Activated B cell treated with CpG ODN at 0.5 μM for 24 hours (primary cell): ENCODE measurements around the gene MED27. TPM values are rescaled to one million over a fixed set of nuclear protein-coding genes. Genes with fewer than 3 reads are reported as not detected.

ENCODE experiments used
- ATAC-seq: fragments of 200-7000 bp; cut with Tn5 transposase; one replicate; pipeline ENCODE4 v1.10.0; 2021; ENCODE audit warnings: low read depth, mild to moderate bottlenecking, moderate library complexity
- CTCF ChIA-PET: fragments of 350-600 bp; sonication (Branson Sonifier 250); formaldehyde crosslinking; loops from one replicate; lab custom pipeline; 2021; ENCODE audit warnings: antibody characterized with exemption; lab: Charles Lee
- POLR2A ChIA-PET: fragments of 350-600 bp; sonication (Branson Sonifier 250); formaldehyde crosslinking; loops from one replicate; lab custom pipeline; 2021; ENCODE audit warnings: antibody characterized with exemption; lab: Charles Lee
- DNase-seq: peaks from one replicate; pipeline ENCODE4 v3.0.0; 2022
- H3K27ac Mint-ChIP-seq: one replicate; pipeline ENCODE4 v1.8.0; 2020; ENCODE audit warnings: mixed read lengths
- H3K27me3 Mint-ChIP-seq: one replicate; pipeline ENCODE4 v1.8.0; 2021; ENCODE audit warnings: mixed read lengths
- H3K36me3 Mint-ChIP-seq: one replicate; pipeline ENCODE4 v1.8.0; 2021; ENCODE audit warnings: low read depth, mixed read lengths
- H3K4me1 Mint-ChIP-seq: one replicate; pipeline ENCODE4 v1.8.0; 2021; ENCODE audit warnings: mixed read lengths
- H3K4me3 Mint-ChIP-seq: one replicate; pipeline ENCODE4 v1.8.0; 2020; ENCODE audit warnings: mild to moderate bottlenecking, mixed read lengths
- H3K9me3 Mint-ChIP-seq: one replicate; pipeline ENCODE4 v1.8.0; 2020; ENCODE audit warnings: mixed read lengths
- intact Hi-C: fragments of 100-400 bp; cut with micrococcal nuclease; formaldehyde crosslinking; loops from one replicate; pipeline ENCODE4 v1.15.1; 2024
- total RNA-seq: library from RNA; stranded (reverse); gene quantifications from 2 replicates; pipeline ENCODE4 v1.2.3, GENCODE V29; 2022
- TF ChIP-seq, protein P1 (sequence below): fragments of 200-600 bp; IDR thresholded peaks from one replicate; pipeline ENCODE4 v1.8.0; 2022; ENCODE audit warnings: antibody characterized with exemption, mild to moderate bottlenecking

Gene MED27
- total RNA-seq, 1 donor from 2014 or later, result 24.5 TPM

DNA sequence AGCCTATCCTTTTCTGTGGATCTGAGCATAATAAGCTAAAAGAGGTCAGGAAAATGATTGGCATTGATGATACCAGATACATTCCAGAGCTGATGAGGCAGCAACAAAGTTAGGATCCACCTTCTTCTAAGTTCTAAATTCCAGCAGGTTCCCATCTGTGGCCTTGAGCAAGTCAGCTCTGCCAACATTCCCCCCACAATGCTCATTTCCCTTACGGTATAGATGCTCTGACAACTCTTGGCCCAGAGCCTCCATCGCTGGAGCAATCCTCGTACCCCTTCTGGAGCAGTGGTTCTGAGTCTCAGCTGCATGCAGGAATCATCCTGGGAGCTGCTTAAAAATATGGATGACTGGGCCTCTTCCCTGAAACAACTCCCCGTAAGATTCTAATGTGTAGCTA, 78.1 kb downstream of the MED27 start:
- Mint-ChIP-seq H3K4me3 (no peak overlapping the region), H3K36me3 (peaks cover 16% of the 10 kb centered on the region), H3K9me3 (no peaks in the 10 kb centered on the region), H3K27me3 (no peaks in the 10 kb centered on the region), H3K4me1 (peaks cover 18% of the 10 kb centered on the region), H3K27ac (no peak overlapping the region)
- no peak for ATAC-seq
- CTCF ChIA-PET, result no interaction called here
- DNase-seq, result no peak
- POLR2A ChIA-PET, result no interaction called here
- intact Hi-C loops, result no loop called here
- TF ChIP-seq, protein P1, sequence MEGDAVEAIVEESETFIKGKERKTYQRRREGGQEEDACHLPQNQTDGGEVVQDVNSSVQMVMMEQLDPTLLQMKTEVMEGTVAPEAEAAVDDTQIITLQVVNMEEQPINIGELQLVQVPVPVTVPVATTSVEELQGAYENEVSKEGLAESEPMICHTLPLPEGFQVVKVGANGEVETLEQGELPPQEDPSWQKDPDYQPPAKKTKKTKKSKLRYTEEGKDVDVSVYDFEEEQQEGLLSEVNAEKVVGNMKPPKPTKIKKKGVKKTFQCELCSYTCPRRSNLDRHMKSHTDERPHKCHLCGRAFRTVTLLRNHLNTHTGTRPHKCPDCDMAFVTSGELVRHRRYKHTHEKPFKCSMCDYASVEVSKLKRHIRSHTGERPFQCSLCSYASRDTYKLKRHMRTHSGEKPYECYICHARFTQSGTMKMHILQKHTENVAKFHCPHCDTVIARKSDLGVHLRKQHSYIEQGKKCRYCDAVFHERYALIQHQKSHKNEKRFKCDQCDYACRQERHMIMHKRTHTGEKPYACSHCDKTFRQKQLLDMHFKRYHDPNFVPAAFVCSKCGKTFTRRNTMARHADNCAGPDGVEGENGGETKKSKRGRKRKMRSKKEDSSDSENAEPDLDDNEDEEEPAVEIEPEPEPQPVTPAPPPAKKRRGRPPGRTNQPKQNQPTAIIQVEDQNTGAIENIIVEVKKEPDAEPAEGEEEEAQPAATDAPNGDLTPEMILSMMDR, result no peak

DNA sequence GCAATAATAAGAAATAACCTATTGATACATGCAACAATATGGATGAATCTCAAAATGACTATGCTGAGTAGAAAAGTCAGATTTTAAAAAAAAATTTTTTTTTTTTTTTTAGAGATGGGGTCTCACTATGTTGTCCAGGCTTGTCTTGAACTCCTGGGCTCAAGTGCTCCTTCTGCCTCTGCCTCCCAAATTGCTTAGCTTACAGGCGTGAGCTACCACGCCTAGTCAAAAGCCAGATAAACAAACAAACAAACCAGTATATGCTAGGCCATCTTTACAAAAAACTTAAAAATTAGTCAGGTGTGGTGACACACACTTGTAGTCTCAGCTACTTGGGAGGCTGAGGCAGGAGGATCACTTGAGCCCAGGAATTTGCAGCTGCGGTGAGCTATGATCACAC, 79.0 kb downstream of the MED27 start:
- TF ChIP-seq, protein P1, result no peak
- POLR2A ChIA-PET, result no interaction called here
- no peak for DNase-seq
- Mint-ChIP-seq H3K36me3 (peaks cover 22% of the 10 kb centered on the region), H3K4me3 (no peak overlapping the region), H3K27ac (no peak overlapping the region), H3K4me1 (peaks cover 18% of the 10 kb centered on the region), H3K27me3 (no peaks in the 10 kb centered on the region), H3K9me3 (no peaks in the 10 kb centered on the region)
- CTCF ChIA-PET, result no interaction called here
- ATAC-seq, result no peak
- intact Hi-C loops, result no loop called here

DNA sequence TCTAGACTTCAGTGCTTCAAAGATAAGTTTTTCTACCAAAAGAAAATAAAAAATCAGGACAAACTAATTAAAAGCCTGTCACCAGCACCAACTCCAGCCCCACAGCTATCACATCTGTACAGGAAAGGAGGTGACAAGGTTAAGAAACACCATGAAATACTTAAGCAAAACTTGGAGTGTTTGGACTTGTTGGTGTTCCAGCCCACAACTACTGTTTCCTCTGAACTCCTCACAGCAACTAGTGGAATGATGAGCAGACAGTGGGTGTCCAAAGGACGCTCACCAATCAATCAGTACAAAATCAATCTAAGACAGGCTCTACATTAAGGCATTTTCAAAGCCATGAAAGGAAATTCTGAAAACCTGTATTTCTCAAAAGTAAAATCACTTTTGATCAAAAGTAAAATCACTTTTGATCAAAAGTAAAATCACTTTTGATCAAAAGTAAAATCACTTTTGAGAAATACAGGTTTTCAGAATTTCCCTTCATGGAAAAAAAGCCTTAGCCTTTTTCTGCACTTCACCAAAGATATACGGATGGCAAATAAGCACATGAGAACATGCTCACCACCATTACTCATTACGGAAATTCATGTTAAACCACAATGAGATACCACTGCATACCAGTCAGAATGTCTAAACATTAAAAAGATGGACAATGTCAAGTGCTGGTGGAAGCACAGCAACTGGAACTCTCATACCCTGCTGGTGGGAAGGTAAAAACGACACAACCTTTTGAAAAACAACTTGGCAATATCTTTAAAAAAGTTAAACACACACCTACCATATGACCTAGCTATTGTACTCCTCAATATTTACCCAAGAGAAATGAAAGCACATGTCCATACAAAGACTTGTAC, 79.7 kb downstream of the MED27 start:
- intact Hi-C loops, result no loop called here
- ATAC-seq, result no peak
- CTCF ChIA-PET, result no interaction called here
- no peak for DNase-seq
- TF ChIP-seq, protein P1, result no peak
- Mint-ChIP-seq H3K4me3 (no peak overlapping the region), H3K9me3 (no peaks in the 10 kb centered on the region), H3K4me1 (peaks cover 17% of the 10 kb centered on the region), H3K27ac (no peak overlapping the region), H3K36me3 (peaks cover 22% of the 10 kb centered on the region), H3K27me3 (no peaks in the 10 kb centered on the region)
- POLR2A ChIA-PET, result no interaction called here

DNA sequence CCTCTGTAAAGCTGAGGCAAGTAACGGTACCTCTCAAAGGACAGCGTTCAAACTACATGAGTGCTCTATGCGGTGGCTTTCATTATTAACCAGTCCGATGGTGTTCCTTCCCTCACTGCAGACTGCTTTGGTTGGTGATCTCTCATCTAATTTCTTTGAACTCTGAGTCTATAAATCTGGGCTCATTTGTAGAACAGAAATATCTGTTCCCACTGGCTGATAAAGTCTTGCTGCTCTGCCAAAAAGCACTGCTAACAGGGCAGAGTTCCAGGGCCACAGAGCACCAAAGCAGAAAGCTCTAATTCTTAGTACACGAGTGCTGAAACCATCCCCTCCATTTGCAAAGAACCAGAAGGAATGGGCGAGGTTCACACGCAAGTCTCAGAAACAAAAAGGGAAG, 81.9 kb downstream of the MED27 start:
- ATAC-seq (no peak), DNase-seq (no peak)
- POLR2A ChIA-PET, result no interaction called here
- H3K9me3 Mint-ChIP-seq, result no peaks in the 10 kb centered on the region
- no peak overlapping the region for H3K4me3 Mint-ChIP-seq
- CTCF ChIA-PET, result no interaction called here
- intact Hi-C loops, result no loop called here
- TF ChIP-seq, protein P1, result no peak
- H3K4me1 Mint-ChIP-seq, result peaks cover 1% of the 10 kb centered on the region
- H3K27me3 Mint-ChIP-seq, result no peaks in the 10 kb centered on the region
- H3K27ac Mint-ChIP-seq, result no peak overlapping the region
- H3K36me3 Mint-ChIP-seq, result peaks cover 26% of the 10 kb centered on the region

DNA sequence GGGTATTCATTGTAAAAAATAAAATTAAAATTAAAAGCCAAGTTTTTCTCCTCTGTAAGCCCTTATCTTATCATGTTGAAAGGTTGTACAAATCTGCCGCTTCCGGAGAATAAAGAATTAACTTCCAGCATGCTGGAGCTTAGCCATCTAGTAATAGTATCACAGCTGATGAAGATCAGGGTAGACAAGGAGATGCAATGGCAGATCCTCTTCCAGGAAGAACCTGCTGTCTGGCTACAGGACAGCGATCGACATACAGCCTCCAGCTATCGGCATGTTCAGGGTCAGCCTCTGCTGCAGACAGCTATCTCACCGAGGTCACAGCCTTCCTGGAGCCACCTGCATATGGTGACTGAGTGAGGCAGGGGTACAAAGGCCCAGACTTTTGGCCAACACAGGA, 82.6 kb downstream of the MED27 start:
- peaks cover 1% of the 10 kb centered on the region for H3K4me1 Mint-ChIP-seq
- ATAC-seq, result no peak
- ChIA-PET CTCF (no interaction called here), POLR2A (no interaction called here)
- no peaks in the 10 kb centered on the region for H3K9me3 Mint-ChIP-seq
- H3K27ac Mint-ChIP-seq, result no peak overlapping the region
- no peak overlapping the region for H3K4me3 Mint-ChIP-seq
- intact Hi-C loops, result no loop called here
- no peak for DNase-seq
- H3K27me3 Mint-ChIP-seq, result no peaks in the 10 kb centered on the region
- H3K36me3 Mint-ChIP-seq, result peaks cover 24% of the 10 kb centered on the region
- TF ChIP-seq, protein P1, result no peak
